ENCODE data around the gene NCR2.

GRCh38 chr6:41331401-41332150 lies 3.8 kb upstream of the NCR2 start:
- no peak for TF ChIP-seq CTBP1 (IDR thresholded peaks at IDR 0.05; ENCODE audit: borderline replicate concordance)
- no peak for TF ChIP-seq ZNF384 (IDR thresholded peaks at IDR 0.05)
- TF ChIP-seq FOXM1 (IDR thresholded peaks at IDR 0.05; ENCODE audit: borderline replicate concordance) = no peak
- no peak for TF ChIP-seq PKNOX1 (IDR thresholded peaks at IDR 0.05)
- TF ChIP-seq SUZ12 (IDR thresholded peaks at IDR 0.05) = no peak
- no peak for TF ChIP-seq NFRKB (IDR thresholded peaks at IDR 0.05)
